GM12864 (cell line): ENCODE results near the gene TBC1D16.
A peak's percentile ranks its signal among the peaks of the same experiment; 100 is the strongest.

Experiments
- DNase-seq: peaks from one replicate; pipeline ENCODE4 v3.0.0-alpha.2; 2011; ENCODE audit warnings: low read depth
- H3K4me3 ChIP-seq: 2 replicates; pipeline ENCODE4 v1.5.1; 2011; ENCODE audit warnings: mild to moderate bottlenecking, low read depth, low read length, control low read depth
- CTCF ChIP-seq: IDR thresholded peaks from 2 replicates; pipeline ENCODE4 v1.5.1; 2011; ENCODE audit warnings: low read depth, mild to moderate bottlenecking, moderate library complexity, low read length, control low read depth, inconsistent platforms; ENCODE audit errors: missing control alignments

TBC1D16 gene, protein sequence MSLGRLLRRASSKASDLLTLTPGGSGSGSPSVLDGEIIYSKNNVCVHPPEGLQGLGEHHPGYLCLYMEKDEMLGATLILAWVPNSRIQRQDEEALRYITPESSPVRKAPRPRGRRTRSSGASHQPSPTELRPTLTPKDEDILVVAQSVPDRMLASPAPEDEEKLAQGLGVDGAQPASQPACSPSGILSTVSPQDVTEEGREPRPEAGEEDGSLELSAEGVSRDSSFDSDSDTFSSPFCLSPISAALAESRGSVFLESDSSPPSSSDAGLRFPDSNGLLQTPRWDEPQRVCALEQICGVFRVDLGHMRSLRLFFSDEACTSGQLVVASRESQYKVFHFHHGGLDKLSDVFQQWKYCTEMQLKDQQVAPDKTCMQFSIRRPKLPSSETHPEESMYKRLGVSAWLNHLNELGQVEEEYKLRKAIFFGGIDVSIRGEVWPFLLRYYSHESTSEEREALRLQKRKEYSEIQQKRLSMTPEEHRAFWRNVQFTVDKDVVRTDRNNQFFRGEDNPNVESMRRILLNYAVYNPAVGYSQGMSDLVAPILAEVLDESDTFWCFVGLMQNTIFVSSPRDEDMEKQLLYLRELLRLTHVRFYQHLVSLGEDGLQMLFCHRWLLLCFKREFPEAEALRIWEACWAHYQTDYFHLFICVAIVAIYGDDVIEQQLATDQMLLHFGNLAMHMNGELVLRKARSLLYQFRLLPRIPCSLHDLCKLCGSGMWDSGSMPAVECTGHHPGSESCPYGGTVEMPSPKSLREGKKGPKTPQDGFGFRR

DNA sequence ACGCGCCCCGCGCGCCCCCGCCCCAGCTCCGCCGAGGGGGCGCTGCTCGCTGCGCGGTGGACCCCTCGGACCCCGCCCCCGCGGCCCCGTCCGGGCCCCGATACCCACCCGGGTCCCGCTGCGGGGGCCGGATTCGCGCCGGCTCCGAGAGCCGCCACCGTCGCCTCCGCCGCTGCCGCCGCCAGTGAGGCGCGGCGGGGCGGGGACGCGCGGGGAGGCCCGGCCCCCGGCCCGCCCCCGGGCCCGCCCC lies at the start of gene TBC1D16:
TSS of gene TBC1D16 (minus strand) at position 186 of the 250 bp plus-strand sequence. CDS start 22,325 bp downstream, outside the sequence.
- TF ChIP-seq CTCF: no peak
- DNase-seq: no peak
- peak within 1 kb of the TSS; percentile 61 for H3K4me3 ChIP-seq

GRCh38 chr17:80084773-80085172 lies 49.1 kb upstream of the TBC1D16 start:
- no peak overlapping the region for H3K4me3 ChIP-seq
- DNase-seq: no peak
- no peak for TF ChIP-seq CTCF

DNA sequence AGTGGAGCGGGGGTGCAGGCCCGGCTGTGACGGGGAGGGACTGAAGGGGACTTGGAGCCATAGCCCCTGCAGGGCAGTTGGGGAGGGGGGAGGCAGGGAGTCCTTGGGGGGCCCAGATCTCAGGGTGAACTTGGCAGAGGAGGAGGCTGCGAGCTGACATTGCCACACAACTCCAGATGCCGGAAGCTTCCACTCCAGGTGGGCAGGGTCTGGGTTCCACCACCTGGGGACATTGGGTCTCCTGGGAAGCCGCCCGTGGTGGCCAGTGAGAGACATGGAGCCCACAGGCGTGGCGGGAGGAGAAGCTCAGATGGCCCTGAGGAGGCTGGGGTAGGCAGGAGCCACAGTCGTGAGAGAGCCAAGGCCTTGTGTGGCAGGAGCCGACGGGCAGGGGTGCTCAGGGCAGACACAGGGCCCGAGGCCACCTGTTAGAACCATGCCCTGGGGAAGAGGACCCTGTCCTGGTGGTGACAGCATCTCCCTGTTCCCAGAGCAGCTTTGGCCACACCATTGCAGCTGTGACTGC lies 47.5 kb upstream of the TBC1D16 start:
- no peak for TF ChIP-seq CTCF
- no peak overlapping the region for H3K4me3 ChIP-seq
- no peak for DNase-seq

DNA sequence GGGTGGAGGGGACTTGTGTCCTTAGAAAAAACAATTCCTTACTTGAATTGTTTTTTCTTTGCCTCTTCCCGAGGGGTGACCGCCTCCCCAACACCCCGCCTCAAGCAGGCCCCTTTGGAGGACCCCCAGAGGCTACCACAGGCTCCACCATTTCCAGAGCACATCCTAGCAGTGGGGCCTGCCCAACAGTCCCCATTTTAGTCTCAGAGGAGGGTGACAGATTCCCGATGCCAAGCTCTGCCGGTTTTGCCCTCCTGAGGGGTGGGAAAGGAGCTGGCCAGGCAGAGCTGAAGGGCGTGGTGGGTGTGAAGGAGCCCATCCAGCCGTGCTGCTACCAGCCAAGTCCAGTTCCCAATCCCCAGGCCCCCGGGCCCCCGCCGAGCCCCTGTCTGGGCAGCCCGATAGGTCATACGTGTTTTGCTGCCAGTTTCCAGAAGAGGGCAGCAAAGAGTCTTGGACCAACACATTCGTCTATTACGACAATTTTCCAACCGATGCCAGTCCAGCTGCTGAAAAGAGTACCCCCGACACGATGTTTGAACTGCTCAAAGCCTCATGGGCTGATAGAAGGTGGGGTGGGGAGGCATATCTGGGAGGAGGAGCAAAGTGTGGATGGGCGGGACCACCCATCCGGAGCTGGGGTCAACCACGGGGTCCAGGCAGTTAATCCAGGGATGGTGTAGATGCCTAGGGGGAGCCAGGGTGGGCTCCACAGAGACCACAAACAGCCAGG lies 46.9 kb upstream of the TBC1D16 start:
- H3K4me3 ChIP-seq: no peak overlapping the region
- peak; percentile 84 for TF ChIP-seq CTCF
- DNase-seq: peak; percentile 27

- TF ChIP-seq CTCF: no peak
- DNase-seq: no peak
These were observed 45.9 kb upstream of the TBC1D16 start for GRCh38 chr17:80081596-80081995.

DNA sequence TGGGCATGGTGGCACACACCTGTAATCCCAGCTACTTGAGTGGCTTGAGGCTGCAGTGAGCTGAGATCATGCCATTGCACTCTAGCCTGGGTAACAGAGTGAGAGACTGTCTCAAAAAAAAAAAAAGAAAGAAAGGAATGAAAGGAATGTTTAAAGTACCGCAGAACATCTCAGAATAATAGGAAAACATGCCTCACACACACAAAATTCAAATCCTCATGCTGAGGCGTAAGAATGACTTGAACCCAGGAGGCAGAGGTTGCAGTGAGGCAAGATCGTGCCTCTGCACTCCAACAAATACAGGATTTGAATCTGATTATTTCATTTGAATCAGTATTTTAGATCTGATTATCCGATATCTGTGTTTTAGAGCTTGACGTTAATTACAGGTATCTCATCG lies 44.4 kb upstream of the TBC1D16 start:
- no peak overlapping the region for H3K4me3 ChIP-seq
- no peak for TF ChIP-seq CTCF
- no peak for DNase-seq

More at GRCh38 chr17:80081596-80081995, 45.9 kb upstream of the TBC1D16 start:
- H3K4me3 ChIP-seq: no peak overlapping the region
